ENCODE results near the gene LGALS1.

GRCh38 chr22:37715760-37716159 is 40.3 kb downstream of the LGALS1 start:
- no peak for TF ChIP-seq POLR2A (IDR thresholded peaks at IDR 0.05)
- no peak for TF ChIP-seq CTCF (IDR thresholded peaks at IDR 0.05)

All from breast epithelium (tissue), 3 donors.